Naive thymus-derived CD8-positive, alpha-beta T cell (primary cell): Measurements from ENCODE around the gene OR1L8. TPM values are rescaled to one million over a fixed set of nuclear protein-coding genes. Genes with fewer than 3 reads are reported as not detected.

ENCODE experiments used
- polyA plus RNA-seq, 3 donors: library from polyadenylated mRNA; unstranded; fragments of 300-500 nt; fragmentation: Illumina TruSeq; gene quantifications; one replicate each; pipeline ENCODE4 v1.2.3, GENCODE V29; 2021
- total RNA-seq, 8 experiments: library from RNA in 2 of 8; stranded (reverse) in 2 of 8; gene quantifications; one replicate each; pipeline ENCODE4 v1.2.3 and lab custom pipeline; 2021 to 2026

Gene OR1L8
- total and polyA plus RNA-seq, 5 experiments from 2014 or later: not detected

Other genes with a start within 250 kb of the OR1L8 start
- gene PTGS1, start 212.4 kb downstream of the OR1L8 start, total RNA-seq: 1 to 10 TPM in 1 of 2 experiments, under 1 TPM in 1; 0.60 to 1.0 TPM
- under 1 TPM in 1 of 3 donors, not detected in 2; 0.22 TPM for gene PTGS1, start 212.4 kb downstream of the OR1L8 start, polyA plus RNA-seq
- not detected for gene OR1J1, start 105.5 kb downstream of the OR1L8 start, total RNA-seq
- not detected for gene OR1J1, start 105.5 kb downstream of the OR1L8 start, polyA plus RNA-seq
- gene OR1J2, start 72.6 kb downstream of the OR1L8 start, total RNA-seq: under 1 TPM in 1 of 2 experiments, not detected in 1; 0.85 TPM
- not detected for gene OR1J2, start 72.6 kb downstream of the OR1L8 start, polyA plus RNA-seq
- gene OR1J4, start 64.2 kb downstream of the OR1L8 start, total RNA-seq: under 1 TPM; 0.41 to 0.52 TPM
- not detected for gene OR1J4, start 64.2 kb downstream of the OR1L8 start, polyA plus RNA-seq
- gene OR1N1, start 56.1 kb downstream of the OR1L8 start, total RNA-seq: not detected
- gene OR1N1, start 56.1 kb downstream of the OR1L8 start, polyA plus RNA-seq: not detected
- not detected for gene OR1N2, start 30.3 kb downstream of the OR1L8 start, total RNA-seq
- gene OR1N2, start 30.3 kb downstream of the OR1L8 start, polyA plus RNA-seq: not detected
- 1 to 10 TPM; 1.1 to 1.5 TPM for gene OR1Q1, start 31.4 kb upstream of the OR1L8 start, total RNA-seq
- not detected for gene OR1Q1, start 31.4 kb upstream of the OR1L8 start, polyA plus RNA-seq
- not detected for gene OR1B1, start 74.2 kb upstream of the OR1L8 start, total RNA-seq
- gene OR1B1, start 74.2 kb upstream of the OR1L8 start, polyA plus RNA-seq: not detected
- gene OR1L1, start 78.3 kb upstream of the OR1L8 start, total RNA-seq: not detected
- gene OR1L1, start 78.3 kb upstream of the OR1L8 start, polyA plus RNA-seq: not detected
- not detected for gene OR1L3, start 91.7 kb upstream of the OR1L8 start, total RNA-seq
- gene OR1L3, start 91.7 kb upstream of the OR1L8 start, polyA plus RNA-seq: not detected
- not detected for gene OR1L4, start 140.6 kb upstream of the OR1L8 start, total RNA-seq
- gene OR1L4, start 140.6 kb upstream of the OR1L8 start, polyA plus RNA-seq: not detected
- not detected for gene OR1L6, start 158.9 kb upstream of the OR1L8 start, total RNA-seq
- not detected for gene OR1L6, start 158.9 kb upstream of the OR1L8 start, polyA plus RNA-seq
- not detected for gene OR5C1, start 205.5 kb upstream of the OR1L8 start, total RNA-seq
- gene OR5C1, start 205.5 kb upstream of the OR1L8 start, polyA plus RNA-seq: not detected
- gene OR1K1, start 216.7 kb upstream of the OR1L8 start, total RNA-seq: not detected
- gene OR1K1, start 216.7 kb upstream of the OR1L8 start, polyA plus RNA-seq: not detected
- gene PDCL, start 245.2 kb upstream of the OR1L8 start, total RNA-seq: 10 to 100 TPM; 19.6 to 20.8 TPM
- 10 to 100 TPM in 1 of 3 donors, 1 to 10 TPM in 2; 7.8 to 10.8 (median 8.3) TPM for gene PDCL, start 245.2 kb upstream of the OR1L8 start, polyA plus RNA-seq